GM21723 (cell line): ENCODE measurements around the gene ING5.
A peak's percentile ranks its signal among the peaks of the same experiment; 100 is the strongest.
"Not testable (repeated sequence)": the region's sequence is repeated elsewhere in the genome, so short reads cannot be mapped to it uniquely, and the experiment has no call there.

Source experiments
- ATAC-seq: cut with Tn5 transposase; IDR thresholded peaks from one replicate; pipeline ENCODE4 v1.9.1; 2021; ENCODE audit warnings: mild to moderate bottlenecking, moderate library complexity; ENCODE audit not compliant: unreplicated experiment

ING5 gene

DNA sequence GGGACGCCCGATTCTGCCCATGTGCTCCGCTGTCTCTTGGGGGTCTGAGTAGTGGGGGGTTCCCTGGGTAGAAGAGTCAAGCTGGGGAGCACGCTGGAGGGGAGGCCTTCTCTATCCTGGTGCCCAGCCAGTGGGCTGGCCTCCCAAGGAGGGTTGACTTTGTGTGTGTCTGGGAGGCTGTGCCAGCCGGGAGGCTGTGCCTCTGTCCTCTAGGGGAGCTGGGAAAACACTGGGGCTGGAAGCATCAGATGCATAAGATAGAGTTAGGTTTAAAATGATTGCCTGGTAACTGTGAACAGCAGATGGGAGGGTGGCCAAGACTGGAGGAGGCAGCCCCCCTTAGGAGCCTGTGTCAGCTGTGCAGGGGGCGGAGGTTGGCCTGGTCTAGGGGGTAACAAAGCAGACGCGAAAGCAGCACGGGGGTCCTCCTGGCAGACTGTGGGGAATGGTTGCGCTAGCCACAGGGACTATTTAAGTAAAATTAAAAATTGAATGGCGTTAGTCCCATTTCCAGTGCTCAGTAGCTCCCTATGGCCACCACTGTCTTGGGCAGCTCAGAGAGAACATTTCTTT lies 1.3 kb downstream of the ING5 start:
- ATAC-seq: no peak

DNA sequence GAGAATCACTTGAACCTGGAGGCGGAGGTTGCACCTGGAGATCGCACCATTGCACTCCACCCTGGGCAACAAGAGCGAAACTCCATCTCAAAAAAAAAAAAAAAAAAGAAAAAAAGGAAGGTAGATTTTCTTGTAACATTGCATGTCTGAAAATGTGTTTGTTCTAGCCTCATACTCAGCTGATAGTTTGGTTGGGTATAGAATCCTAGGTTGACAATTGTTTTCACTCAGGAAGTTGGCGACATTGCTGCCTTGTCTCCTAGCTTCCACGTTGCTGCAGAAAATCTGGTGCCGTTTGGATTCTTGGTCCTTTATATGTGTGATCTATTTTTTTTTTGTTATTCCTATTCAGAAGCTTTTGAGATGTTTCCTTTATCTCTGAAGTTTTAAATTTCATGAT lies 4.7 kb downstream of the ING5 start:
- ATAC-seq: no peak

DNA sequence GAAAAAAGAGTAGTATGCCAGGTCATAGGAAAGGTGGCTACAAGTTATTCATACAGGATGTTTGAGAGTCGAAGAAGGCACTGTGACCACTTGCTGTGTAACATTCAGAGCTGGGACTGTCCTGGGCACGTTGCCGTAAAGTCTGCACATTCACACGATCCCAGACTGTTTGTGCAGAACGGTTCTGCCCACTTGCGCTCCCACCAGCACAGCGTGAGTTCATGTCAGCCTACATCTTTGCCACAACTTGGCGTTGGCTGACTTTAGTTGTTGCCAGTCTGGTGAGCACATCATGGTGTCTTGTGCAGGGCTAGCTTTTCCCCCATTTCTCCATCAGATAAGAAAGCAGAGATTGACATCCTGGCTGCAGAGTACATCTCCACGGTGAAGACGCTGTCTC lies 7.0 kb downstream of the ING5 start:
- ATAC-seq: no peak

DNA sequence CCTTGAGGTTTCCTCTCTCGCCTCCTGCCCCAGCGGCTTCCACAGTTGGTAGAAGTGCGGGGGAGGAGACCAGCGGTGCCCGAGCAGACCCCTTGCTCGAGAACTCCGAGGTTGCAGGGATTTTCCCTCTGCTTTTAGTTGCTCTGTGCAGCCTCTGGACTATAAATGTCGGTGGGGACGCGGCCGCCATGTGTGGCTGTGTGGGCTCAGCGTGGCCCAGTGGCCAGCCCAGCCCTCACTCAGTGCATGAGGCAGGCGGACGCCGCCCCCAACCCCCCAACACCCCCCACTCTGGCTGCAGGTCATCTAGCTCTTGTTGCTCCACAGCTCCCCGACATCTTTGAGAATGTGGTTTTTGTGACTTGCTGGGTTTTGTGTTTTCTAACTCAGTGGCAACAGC lies 17.3 kb downstream of the ING5 start:
- no peak for ATAC-seq

DNA sequence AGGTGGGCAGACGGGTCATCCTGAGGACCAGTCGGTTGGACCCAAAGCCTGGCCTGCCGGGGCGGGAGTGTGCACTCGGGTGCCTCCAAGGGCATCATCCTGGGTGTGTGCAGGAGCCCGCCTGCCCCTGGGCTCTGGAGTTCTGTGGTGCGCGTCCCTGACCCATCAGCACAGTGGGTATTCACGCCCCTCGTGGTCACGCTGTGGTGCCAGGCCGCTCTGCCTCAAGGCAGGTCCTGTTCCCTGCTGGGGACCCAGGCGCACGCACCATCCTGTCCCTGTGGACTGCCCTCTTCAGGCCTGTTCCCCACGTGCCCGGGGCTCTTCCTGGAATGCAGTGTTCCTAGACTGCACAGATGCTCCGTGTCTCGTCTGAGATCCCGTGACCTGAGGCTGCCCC lies 18.3 kb downstream of the ING5 start:
- no peak for ATAC-seq

DNA sequence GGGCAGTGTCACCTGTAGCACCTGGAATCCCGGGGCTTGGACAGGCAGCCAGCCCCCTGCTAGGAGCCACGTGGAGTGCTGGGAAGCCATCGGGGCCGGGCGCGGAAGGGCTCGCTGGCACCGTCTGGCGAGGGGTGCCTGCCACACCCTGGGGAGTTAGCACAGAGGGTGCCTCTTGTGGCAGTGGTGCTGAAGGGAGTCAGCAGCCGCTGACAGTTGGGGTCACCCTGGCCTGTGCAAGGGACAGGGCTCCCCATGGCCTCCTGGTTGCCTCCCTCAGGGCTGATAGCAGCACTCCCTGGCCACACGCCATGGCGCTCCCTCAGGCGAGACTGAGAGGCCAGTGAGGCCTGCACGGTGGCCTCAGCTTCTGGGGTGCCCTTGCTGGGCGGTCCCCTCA lies 18.7 kb downstream of the ING5 start:
- no peak for ATAC-seq

DNA sequence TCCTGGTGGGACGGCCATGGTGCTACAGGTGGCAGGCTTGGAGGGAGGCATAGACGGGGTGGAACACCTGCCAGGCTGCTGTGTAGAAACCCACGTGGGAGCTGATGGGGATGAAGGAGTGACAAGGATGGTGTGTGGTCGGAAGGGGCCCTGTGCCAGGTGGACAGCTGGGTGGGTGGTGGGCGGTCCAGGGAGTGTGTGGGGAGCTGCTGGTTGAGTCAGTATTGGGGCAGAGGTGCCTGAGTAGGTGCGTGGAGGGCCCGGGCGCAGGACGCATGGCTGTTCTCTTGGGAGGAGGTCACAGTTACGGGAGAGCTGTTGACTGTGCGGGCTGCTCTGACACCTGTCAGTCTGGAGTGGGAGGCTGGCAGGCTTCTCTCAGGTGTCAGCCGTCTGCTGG lies 20.0 kb downstream of the ING5 start:
- ATAC-seq: no peak

DNA sequence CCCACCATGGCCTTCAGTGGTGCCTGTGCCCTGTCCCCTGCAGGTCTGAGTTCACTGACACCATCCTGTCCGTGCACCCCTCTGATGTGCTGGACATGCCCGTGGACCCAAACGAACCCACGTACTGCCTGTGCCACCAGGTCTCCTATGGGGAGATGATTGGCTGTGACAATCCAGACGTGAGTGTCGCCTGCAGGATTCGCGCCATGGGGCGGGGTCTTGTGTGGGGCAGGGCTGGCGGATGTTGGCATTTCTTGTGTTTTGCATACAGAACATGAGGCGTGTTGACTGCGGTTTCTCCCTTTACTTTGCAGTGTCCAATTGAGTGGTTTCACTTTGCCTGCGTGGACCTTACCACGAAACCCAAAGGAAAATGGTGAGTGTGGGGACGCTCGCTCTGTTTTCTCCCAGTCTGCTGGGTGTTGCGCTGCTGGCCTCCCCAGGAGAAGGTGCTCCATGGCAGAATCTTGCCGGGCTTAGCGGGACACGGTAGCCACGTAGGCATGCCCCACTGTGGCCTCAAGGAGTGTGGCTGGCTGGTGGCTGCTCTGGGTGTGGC lies 21.1 kb downstream of the ING5 start:
- ATAC-seq: no peak

DNA sequence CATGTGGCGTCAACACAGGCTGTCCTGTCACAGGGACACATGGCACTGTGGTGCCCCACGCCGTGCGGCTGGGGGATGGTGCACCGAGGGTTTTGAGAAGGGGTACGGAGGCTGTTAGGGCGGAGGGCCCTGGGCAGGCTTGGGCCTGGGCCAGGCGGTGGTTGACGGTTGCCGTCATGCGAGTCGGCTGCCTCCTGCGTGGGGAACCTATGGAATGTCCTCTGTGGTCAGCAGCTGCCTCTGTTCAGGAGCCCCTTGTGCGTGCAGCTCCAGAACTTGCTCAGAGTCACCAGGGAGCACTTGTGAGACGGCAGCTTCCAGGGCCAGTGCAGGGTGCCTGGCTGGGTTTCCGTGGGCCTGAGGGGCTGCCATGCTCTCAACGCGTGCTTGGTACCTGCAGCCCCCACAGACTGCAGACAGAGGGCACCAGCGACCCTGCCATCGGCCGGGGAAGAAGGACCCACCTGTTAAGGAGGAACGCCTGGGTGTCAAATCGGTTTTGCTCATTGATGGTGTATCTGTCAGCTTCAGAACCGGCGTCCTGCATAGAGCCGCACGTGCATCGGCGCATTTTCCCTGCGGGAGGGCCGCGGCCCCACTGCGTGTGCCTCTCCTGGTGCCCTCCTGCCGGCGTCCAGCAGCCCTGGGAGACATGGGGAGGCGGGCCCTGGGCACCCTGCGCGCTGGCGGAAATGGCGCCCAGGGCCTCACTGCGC lies 22.6 kb downstream of the ING5 start:
- ATAC-seq: no peak

DNA sequence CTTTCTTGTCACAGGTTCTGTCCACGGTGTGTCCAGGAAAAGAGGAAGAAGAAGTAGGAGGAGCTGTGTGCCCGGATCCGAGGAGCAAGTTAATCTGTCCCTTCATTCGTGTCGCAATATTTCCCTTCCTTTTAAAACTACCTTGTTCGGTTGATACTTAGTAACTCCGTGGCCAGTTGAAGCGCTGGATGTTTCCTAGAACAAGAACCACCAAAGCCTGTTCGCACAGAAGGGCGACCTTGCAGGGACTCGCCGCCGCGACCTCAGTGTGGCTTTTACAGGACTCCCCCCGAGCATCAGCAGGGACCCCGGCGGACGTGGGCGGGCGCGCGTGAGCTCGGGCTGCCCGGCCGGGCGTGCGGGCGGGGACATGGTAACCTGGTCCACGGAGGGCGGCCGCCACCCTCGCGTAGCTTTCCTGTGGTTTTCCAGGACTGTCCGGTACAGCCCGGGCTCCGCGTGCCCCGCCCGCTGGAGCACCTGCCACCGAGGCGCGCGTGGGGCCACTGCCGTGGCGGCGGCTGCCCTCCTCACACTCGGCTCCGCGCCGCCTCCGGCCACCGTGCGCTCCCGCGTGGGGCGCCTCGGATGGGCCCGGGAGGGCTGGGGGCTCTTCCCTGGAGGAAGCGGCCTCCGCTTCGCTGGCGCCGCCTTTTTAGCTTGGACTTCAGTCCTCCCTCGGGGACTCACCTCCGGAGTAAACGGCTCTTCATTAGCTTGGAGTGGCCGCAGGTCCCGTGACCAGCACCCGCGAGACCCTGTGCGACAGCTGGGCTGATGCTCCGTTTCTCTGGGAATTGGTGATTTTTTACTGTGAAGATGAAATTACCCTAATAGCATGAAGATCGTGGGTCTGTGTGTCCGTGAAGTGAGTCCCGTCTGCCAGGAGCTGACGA lies 23.4 kb downstream of the ING5 start:
- ATAC-seq: no peak

DNA sequence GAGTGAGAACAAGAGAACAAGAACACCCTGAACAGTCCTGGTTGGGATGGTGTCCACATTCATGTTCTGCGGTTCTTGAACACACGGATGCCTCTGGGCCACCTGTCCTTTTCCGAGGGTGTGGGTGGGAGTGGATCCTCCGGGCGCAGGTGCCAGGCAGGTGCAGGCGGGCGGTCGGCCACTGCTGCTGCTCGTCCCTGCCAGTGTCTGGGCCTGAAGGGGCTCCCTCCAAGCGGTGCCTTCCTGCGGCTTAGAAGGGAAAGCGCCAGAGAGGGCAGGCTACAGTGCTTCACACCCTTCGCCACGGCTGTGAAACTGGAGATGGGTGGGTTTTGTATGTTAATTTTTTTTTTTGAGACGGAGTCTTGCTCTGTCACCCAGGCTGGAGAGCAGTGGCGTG lies 24.6 kb downstream of the ING5 start:
- no peak for ATAC-seq

DNA sequence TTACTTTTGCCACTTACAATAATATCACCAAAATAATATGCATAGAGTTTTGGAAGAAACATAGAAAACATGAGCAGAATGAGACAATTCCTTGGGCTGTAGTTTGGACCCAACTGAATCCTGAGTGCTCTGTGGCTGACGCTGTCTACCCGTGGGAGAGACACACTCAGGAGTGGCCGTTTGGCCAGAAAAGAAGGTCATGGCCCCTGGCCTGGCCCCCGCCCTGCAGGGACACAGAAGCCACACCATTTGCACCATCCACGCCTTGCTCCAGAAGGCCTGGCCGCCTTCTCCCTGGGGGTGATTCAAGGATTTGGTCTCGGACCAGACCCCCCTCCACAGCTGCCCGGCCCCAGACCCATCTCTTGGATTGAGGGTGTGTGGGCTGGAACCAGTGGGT lies 26.2 kb downstream of the ING5 start:
- ATAC-seq: no peak

DNA sequence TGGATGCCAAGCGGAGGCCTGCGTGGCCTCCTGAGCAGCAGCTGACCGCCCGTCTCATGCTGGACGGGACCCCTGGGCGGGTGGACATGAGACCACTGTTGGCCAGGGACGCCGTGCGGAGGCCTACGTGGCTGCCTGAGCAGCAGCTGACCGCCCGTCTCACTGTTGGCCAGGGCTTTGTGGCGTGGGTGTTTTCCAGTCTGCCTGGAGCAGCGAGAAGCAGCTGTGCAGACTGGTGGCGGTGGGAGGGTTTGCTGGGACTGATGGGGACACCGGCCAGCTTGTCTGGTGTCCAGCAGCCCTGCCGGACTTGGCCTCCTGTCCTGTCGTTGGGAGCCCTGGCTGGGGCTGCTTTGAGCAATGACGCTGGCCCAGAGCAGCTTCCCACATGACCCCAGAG lies 26.8 kb downstream of the ING5 start:
- ATAC-seq: no peak

DNA sequence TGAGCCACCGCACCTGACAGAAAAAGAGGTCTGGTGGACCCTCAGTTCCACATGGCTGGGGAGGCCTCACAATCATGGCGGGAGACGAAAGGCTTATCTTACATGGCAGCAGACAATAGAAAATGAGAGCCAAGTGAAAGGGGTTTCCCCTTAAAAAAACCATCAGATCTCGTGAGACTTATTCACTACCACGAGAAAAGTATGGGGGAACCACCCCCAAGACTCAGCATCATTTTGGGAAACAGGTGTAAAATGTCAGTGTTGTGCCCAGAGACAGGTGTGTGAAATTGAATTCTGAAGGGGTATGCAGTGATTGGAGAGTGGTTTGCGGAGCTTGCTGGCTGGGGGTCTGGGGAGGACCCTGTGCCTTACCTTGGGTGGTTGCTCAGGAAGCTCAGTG lies 28.0 kb downstream of the ING5 start:
- no peak for ATAC-seq

DNA sequence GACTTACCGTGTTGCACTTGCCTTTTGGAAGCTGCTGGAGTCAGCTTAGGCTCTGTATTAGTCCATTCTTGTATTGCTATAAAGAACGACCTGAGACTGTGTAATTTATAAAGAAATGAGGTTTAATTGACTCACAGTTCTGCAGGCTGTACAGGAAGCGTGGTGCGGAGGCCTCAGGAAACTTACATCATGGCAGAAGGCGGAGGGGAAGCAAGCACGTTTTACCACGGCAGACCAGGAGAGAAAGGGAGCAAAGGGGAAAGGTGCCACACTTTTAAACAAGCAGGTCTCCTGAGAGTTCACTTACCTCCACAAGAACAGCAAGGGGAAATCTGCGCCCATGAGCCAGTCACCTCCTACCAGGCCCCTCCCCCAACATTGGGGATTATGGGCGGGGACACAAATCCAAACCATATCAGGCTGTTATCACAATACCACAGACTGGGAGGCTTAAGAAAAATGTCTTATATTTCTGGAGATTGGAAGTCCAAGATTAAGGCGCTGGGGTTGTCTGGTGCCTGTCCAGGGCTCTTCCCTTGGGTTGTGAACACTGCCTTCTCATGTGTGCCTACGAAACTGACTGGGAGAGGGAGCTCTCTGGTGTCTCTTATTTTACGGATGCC lies 28.9 kb downstream of the ING5 start:
- no peak for ATAC-seq

DNA sequence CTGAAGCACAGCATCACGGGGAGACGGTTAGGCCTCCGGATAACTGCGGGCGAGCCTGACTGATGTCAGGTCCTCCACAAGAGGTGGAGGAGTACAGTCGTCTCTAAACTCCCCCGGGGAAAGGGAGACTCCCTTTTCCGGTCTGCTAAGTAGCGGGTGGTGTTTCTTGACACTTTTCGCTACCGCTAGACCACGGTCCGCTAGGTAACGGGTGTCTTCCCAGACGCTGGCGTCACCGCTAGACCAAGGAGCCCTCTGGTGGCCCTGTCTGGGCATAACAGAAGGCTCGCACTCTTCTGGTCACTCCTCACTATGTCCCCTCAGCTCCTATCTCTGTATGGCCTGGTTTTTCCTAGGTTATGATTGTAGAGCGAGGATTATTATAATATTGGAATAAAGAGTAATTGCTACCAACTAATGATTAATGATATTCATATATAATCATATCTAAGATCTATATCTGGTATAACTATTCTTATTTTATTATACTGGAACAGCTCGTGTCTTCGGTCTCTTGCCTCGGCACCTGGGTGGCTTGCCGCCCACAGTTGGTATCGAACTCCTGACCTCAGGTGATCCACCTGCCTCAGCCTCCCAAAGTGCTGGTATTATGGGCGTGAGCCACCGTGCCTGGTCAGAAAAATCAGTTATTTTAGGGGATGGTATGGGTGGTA lies 30.8 kb downstream of the ING5 start:
- ATAC-seq: not testable (repeated sequence)

DNA sequence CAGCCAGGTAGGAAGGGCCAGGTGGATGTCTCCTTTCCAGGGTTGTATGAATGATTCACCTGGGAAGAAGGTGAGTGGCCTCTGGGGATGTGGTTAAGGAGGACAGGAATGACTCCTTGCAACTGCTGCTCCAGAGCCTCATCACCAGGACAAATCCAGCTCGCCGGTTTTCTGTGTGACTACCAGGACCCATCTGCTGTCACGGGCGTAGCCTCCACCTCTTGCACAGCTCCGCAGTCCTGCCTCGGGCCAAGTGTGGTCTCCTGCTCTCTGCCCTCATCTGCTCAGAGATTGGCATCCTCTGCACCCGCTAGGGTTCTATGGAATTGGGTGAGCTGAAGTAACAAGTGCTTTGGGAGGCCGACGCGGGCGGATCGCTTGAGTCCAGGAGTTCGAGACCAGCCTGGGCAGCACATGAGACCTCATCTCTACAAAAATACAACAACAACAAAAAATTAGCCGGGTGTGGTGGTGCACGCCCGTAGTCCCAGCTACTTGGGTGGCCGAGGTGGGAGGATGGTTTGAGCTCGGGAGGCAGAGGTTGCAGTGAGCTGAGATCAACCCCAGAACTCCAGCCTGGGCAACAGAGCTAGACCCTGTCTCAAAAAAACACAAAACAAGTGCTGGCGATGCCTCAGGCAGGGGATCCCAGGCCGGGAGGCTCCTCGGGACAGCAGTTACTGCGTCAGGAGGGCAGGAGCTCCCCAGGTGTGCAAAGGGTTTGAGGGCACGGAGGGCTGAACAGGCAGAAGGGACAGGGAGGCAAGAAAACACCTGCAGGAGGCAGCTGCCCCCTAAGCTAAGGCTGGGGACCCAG lies 31.8 kb downstream of the ING5 start:
- no peak for ATAC-seq

DNA sequence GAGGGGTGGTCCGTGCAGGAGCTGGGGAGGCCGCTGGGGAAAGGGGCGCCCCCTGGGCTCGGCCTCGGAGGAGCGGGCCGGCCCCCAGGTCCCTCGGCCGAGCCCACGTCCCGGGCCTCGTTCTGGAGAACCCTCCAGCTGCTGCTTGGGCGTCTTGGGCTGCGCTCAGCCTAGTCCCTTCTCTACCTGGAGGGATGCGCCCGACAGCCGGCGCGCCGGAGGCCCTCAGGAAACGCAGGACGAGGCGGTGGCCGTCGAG lies 32.3 kb downstream of the ING5 start:
- peak; percentile 41 for ATAC-seq

DNA sequence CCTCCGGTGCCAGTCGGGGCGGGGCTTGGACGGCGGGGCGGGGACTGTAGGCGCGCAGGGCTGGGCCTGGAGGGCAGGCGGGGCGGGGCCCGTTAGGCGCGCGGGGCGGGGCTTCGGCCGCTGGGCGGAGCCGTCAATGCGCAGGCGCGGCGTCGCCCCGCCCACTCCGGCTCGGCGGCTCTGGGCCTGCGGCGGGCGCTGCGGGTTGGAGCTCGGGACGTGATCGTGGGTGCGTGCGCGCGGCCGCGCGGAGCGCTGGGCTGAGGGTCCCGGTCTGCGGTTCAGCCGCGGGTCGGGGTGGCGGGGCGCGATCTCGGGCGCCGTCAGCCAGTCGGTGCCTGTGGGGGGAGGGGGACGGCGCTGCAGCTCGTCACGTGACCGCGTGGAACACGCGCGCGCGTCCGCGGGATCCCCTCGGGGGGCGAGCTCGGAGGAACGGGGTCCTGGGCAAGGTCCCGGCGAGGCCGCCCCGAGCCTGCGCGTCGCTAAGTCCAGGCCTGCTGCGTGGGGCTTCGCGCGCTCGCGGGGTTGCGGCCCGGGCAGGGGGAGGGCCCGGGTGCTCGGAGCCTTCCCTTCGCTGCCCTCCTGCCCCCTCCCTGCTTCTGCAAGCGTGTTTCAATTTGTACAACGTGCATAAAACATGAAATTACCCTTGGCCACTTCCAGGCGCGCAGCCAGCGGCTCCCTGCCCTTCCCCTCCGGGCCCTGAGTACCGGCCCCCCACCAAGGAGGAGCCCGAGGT lies 32.8 kb downstream of the ING5 start, which contains the start of gene D2HGDH:
Gene D2HGDH (plus strand): TSS at position 164 of the 742 bp plus-strand sequence. CDS start 595 bp downstream, outside the sequence.
- ATAC-seq: peak; percentile 77
